NCI-H2227 (cell line): ENCODE data around the gene RPS4Y2.

Experiments used
- DNase-seq: peaks from one replicate; lab custom pipeline; 2025; ENCODE audit not compliant: unreplicated experiment; lab: John Stamatoyannopoulos, UW

RPS4Y2 gene

DNA sequence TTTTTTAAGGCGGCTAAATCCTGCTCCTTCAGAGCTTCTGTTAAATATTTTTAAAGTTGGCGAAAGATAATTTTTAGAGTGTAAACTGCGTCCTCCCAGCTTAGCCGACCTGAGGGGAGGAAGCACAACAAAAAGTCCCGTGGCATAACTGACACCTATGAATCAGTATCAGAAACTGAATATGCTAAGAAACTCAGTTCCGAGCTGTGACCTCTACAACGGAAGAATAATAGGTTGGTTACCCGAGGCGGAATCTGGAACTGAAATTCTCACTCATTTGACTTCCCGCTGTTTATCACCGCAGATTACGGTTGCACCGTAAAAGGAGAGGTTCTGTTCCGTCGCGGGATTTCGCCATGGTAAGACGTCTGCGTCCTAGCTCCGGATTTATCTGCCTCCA, at the start of gene RPS4Y2:
TSS of gene RPS4Y2 (plus strand) at position 301 of the 400 bp plus-strand sequence. CDS start at position 357, 56 bp downstream.
- DNase-seq = no peak

DNA sequence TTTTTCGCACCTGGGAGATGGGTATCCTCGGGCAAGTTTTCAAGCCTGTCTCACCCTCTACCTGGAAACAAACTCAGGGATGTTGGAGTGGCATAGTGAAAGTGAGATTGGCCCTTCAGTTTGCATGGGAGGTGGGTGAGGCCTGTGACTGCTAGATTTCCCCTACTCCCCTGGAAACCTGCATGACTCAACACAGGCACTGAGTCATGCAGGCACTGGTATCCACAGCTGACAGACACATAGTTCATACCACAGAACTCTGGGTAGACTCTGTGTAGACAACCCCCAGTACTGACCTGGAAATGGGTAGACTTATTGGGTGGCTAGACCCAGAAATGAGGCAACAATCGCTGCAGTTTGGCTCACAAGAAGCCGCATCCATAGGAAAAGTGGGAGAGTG, 41.5 kb upstream of the RPS4Y2 start:
- DNase-seq = no peak

DNA sequence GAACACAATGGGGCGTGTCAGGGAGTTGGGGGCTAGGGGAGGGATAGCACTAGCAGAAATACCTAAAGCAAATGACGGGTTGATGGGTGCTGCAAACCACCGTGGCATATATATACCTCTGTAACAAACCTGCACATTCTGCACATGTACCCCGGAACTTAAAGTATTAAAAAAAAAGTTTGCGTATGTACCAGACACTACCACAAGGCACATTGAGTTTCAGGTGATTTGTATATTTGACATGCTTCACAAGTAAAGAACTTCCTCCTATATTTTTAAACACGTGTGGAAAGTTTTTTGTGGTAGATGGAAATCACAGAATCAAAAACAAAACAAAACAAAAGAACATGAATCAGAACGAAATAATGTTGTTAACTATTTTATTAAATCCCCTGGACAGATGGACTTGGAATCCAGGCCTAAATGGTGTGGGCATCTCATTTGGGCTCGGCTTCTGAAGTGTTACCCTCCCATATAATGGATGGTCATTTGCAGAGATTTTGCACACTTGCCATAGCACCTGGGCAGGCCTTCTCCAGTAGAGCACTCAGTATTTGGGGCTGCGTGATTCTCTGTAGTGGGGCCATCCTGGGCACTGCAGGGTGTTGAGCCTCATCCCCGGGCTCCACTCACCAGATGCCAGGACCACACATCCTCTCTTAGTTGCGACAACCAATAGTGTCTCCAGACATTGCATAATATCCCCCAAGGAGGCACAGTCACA, 29.6 kb upstream of the RPS4Y2 start:
- DNase-seq = no peak

DNA sequence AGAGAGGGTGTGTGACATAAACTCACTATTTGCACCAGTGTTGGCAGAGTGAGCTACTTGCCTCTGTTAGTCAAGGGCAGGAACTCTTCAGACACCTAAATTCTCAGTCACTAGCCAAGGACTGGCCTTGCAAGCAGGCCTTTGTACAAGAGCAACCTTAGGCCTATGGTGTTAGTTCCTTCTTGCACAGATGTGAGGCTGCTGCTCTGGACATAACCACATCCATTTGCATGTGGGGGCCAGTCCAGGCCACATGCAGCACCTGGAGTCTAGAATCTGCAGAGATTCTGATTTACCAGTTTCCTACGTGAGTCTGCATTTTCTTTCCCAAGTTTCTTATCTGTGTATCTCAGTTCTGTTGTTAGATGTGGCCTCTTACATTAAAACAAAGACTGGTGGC, 20.7 kb upstream of the RPS4Y2 start:
- DNase-seq = no peak

DNA sequence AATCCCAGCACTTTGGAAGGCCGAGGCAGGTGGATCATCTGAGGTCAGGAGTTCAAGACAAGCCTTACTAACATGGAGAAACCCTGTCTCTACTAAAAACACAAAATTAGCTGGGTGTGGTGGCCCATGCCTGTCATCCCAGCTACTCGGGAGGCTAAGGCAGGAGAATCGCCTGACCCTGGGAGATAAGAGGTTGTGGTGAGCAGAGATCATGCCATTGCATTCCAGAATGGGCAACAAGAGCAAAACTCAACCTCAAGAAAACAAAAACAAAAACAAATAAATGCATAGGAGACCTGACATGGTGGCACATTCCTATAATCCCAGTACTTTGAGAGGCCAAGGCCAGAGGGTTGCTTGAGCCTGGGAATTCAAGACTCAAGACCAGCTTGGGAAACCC, 16.1 kb upstream of the RPS4Y2 start:
- DNase-seq = no peak

DNA sequence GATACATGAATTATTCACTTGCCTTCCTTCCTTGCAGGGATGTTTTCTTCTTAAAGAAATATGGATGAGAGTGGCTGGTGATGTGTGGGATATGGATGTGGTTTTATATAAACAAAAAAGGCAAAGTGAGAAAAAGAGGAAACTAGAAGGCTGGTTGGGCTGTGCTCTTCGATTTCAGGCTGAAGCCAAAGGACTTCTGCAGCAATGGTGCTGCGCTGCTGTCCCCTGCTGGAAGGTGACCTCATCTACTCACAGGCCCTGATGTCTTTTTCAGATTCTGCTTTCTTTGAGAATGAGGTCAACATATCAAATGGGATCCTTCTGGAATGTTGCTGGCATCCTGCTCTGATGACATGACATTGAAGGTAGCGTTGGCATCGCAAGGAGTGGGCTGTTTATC, 15.3 kb upstream of the RPS4Y2 start:
- no peak for DNase-seq

DNA sequence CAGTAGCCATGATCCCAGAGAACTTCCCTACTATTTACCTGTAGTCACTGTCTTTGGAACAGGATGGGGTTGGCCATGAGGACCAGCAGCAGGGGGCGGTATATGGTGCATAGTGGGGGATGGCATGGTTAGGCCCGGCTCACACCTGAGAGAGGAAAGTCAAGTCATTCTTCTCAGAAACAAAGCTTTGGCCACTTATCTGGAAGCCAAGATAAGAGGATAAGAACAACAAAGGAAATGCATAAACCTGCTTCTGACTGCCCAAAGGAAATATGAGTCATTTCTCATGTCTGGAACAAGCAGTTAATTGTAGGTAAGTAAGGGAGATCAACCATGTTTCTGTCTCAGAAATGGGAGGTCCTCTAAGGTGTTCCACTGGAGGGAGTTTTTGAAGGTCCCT, 10.8 kb upstream of the RPS4Y2 start:
- no peak for DNase-seq

DNA sequence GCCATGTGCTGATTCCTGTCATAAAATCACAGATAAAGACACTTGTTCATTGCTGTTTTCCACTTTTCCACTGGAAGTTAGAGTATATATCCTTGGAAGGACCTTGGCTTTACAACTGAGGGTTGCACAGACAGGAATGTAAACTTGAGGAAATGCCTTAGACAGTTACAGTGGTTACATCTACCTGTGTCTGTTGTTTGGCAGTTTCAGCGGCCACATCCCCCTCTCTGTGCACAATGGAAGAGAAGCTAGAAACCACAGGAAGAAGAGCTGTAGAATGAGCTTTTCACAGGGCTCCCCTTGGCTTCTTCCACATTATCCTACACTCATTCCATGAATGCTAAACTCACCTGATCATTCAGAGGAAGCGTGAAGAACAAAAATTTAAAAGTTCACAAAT, 9.0 kb upstream of the RPS4Y2 start:
- no peak for DNase-seq

DNA sequence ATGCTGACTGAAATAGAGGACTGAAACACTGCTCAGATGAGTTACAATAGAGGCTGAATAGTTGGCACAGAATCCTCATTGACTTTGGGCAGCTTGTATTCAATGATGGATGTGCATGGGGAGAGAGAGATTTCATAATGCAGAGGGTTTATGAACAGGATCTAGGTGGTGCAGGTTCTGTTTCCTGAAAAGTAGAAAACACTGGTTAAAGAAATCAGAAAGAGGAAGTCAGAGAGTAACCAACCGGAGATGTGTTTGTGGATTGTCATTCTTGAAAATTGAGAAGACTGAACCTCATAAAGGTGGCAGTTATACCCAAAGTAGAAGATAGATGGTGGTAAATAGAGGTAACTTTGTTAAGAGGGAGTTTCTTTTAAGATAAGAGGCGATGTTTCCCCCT, 8.0 kb downstream of the RPS4Y2 start:
- no peak for DNase-seq

DNA sequence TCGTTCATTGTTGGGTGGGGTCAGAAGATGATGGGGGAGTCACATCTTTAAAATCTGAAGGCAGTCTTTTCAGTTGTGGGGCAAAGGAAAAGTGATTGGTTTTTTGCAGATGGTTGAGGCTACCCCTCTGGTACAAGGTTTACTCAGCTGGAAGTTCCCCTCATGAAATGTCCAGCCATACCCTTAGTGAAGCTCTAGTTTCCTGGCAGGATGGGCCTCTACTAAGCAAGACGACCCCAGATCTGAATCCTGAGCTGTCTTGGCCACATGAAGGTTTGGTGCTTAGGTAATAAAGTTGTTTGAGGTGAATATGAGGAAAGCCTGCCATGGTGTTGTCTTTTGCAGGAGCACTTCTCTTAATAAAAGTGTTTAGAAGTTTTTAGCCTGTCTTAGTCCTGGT, 9.2 kb downstream of the RPS4Y2 start:
- DNase-seq = no peak

DNA sequence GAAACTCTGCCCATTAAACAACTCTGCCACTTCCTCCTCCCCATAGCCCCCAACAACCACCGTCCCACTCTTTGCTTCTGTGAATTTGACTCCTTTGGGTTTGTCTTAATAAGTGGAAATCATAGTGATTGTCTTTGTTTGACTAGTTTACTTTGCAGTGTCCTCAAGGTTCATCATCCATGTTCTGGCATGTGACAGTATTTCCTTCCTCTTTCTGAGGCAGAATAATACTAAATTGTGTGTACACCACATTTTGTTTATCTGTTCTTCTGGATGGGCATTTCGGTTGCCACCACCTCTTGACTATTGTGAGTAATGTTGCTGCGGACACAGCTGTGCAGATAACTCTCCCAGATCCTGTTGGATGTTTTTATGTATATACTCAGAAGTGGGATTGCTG, 14.8 kb downstream of the RPS4Y2 start:
- no peak for DNase-seq

DNA sequence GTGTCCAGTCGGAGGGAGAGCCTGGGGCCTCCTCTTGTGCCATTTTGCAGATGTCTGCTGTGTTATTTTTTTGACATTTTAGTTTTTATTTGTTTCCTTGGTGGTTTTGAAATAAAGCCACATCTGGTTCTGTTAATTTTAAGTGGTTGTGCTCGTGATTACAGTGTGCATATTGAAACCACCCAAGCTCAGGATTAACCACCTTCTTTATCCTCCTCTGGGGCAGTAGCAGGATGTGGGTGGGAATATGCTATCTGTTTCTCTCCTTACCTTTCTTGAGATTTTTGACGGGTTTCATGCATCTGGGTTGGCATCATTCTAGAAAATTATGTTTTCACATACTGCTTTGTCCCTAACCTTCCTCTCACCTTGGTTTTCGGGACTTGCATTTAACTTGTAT, 20.2 kb downstream of the RPS4Y2 start:
- DNase-seq = no peak

DNA sequence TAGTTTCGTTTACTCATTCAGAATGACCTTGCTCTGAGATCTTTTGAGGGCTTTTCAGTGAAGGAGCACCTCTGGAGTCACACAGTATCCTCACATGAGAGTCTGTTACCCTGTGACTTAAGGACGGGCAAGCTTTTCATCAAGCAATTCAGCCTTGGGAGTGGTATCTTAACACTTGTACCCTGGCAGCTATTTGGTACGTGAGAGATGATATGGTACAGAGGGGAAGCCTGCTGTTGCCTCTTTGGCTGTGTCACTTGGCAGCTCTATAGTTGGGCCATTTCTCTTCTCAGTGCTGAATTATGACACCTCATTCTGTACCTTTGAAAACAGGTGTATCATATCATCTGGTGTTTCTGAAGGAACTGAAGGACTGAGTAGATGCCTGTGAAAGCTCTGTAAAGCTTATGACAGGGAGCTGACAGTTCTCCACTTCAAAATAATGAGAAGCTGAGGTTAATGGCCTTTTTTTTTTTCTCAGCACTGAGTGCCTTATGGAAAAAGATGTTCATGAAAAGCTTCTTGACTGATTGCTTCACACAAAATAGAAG, 24.3 kb downstream of the RPS4Y2 start:
- no peak for DNase-seq

DNA sequence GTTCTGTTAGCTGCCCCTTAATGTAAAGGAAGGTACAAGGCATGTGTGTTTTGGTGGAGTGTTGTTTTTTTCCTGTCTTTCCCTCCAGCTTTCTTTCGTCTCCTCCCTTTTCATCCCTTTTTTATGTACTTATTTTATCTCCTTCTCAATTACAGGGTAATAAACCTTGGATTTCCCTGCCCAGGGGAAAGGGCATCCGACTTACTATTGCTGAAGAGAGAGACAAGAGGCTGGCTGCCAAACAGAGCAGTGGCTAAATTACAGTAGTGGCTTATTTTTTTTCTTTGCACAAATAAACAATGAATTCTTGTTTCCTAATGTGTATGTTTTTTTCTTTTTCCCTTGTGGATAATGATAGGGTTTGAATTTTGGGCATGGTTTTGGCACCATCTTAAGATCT, 24.9 kb downstream of the RPS4Y2 start:
- no peak for DNase-seq

DNA sequence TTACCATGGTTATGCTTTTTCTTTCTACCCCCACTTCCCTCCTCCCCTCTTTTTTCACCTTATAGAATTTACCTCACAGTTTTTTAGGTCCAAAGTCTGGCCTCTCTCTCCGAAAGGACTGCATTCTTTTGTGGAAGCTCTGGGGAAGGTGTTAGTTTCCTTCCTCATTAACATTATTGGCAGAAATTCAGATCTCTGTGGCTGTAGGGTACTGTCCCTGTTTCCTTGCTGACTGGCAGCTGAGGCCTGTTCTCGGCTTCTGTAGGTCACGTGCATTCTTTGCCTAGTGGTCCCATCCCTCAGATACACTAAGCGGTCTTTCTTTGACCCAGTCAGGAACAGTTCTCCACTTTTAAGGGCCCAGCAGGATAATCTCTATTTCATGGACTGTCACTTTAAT, 25.5 kb downstream of the RPS4Y2 start:
- no peak for DNase-seq

DNA sequence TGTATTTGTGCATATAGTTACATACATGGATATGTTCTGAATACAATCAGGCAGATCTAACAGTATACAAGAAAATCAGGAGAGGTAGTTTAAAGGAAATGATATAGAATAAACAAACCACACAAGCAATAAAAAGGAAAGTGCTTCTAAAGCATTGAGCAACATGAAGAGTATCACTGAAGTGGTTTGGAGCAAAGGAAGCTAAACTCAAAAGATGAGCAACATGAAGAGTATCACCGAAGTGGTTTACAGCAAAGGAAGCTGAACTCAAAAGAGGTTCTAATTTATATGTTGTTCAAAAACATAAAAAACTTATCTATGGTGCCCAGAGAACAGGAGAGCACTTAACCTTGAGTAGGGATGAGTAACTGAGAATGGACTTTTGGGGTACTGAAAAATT, 29.1 kb downstream of the RPS4Y2 start:
- no peak for DNase-seq

DNA sequence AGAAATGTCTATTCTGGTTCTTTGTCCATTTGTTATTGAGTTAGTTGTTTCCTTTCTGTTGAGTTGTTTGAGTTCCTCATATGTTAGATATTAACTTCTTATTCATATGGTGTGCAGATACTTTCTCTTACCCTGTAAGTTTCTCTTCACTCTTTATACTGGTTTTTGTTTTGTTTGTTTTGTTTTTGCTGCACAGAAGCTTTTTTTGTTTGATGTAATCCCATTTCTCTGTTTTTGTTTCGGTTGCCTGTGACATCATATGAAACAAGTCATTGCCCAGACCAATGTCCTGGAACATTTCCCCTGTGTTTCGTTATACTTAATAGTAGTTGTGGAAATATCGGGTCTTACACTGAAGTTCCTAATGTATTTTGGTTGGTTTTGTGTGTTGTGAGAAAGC, 31.2 kb downstream of the RPS4Y2 start:
- DNase-seq = no peak

DNA sequence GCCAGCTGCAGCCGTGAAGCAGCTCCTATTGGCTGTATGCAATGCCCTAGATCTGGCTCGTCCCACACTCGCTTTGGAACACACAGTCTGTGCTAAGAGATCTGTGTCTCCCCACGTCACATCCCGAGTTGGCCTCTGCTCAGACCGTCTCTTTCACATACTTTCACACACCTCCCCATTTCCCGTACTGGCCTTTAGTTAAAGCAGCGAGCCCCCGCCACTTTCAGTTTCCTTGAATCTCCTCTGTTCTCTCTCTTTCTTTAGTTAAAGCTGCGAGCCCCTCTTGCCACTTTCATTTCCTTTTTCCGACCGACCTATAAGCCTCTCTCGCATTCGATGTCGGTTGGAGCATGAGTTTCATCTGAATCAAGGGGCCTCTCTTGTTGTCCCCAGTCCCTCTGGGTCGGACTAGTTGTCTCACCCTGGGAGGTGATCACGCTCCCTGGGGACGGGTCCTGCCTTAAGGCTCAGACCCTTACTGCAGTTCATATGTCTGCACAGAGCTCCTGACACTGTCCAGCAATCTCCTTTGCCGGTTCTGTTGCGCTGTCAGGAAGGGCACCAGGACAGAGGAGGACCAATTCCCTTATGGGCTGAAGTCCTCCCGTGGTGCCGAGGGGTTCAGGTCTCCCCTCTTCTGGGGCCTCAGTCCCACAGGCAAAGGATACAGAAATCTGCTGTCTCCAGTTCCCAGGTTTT, 42.6 kb downstream of the RPS4Y2 start:
- DNase-seq = no peak

DNA sequence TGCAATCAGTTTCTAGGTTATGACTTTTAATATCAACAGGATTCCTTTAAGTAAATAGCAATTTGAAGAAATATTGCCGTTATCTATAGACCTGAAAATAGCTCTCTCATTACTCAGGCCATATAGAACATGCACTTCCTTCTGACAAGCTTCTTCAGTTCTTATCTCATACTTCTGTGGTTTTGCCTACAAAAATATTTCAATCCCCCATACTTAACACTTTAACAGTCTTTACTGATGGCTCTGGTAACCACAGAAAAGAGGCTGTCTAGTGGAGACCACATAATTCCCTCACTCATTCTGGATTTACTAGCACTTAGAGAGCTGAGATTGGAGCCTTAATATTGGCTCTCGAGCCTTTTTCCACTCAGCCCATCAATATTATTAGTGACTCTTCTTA, 46.8 kb downstream of the RPS4Y2 start:
- DNase-seq = no peak

DNA sequence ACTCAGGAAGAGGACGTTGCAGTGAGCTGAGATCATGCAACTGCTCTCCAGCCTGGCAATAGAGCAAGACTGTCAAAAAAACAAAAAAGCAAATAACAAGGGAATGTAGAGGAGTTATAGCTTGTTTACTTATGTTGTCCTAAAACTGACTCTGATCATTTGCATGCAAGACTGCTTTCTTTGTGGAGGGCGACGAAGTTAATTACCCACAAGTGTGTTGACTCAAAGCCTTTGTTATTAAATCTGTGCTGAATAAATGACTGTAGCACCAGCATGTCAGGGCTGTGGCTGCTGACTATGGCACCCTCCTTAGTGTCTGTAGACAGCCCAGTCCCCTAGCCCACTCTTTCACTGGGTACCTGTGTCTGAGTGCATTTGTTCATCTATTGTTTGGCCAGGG, 50.3 kb downstream of the RPS4Y2 start:
- DNase-seq = no peak

DNA sequence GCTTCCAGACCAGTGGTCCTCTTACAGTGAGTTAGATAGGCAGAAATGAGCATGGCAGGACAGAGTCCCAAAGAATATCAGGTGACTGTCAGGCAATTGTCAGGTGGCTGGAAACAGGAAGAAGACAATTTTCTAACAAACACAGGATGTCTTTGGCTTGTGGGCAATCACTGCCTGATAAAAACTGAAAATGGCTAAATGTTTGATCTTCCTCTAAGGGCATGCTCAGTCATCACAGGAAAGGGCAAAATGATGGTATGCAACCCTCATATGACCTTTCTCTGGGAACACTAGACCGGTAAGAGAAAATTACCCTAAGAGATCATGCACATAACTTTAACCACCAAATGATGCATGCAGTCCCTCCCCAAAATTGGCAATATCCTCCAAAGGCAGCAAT, 57.6 kb downstream of the RPS4Y2 start:
- no peak for DNase-seq

DNA sequence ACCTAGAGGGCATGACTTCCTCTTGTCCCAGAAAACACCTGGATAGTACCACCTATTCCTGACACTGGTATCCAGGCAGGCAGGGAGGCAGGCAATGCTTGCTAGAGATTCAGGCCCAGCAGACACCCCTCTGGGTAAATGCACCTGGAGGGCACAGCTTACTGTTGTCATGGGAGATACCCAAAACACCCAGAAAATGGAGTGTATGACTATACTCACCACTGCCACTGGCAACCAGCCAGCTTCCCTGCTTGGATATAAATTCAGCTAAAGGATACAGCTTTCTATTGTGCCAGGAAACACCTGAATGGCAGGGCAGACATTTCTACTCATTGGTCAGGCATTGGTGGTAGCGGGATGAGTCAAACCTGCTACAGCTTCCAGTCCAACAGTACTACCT, 58.9 kb downstream of the RPS4Y2 start:
- DNase-seq = no peak

DNA sequence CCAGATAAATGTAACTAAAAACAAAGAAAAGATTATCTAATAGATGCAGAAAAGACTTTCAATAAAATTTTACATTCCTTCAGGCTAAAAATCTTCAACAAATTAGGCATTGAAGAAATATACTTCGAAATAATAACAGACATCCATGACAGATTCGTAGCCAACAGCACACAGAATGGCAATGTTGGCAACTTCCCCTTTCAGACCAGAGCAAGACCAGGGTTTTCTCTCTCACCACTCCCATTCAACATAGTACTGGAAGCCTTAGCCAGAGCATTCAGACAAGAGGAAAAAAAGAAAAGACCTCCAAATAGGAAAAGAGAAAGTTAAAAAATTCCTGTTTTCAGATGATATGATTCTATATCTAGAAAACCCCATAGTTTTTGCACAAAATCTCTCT, 61.2 kb downstream of the RPS4Y2 start:
- no peak for DNase-seq
